ENCODE data around the gene SEC14L5.
"Not testable (repeated sequence)": the region's sequence is repeated elsewhere in the genome, so short reads cannot be mapped to it uniquely, and the experiment has no call there.

SEC14L5 gene

DNA sequence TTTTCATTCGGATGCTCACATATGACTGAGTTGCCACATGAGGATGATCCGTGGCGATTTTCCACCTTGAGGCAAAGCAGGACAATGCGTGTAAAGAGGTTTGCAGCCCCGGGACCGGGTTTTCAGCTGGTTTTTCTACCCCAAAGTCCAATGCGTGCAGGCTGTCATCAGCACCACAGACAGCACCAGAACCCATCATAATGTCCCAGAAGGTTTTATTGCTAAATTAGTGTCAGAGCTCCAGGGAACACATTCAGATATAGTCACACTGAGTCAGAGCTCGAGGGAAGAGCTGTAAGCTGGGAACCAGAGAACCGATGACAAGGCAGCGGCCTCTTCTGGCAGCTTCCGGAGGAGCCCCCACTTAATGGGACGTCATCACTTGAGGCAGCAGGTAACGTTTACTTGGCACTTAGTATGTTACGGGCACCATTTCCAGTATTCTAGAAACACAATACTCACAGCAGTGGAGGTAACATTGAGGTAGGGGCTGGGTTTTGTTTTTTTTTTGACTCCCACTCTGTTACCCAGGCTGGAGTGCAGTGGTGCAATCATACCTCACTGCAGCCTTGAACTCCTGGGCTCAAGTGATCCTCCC, 84.5 kb downstream of the SEC14L5 start:
- no peak for DNase-seq

DNA sequence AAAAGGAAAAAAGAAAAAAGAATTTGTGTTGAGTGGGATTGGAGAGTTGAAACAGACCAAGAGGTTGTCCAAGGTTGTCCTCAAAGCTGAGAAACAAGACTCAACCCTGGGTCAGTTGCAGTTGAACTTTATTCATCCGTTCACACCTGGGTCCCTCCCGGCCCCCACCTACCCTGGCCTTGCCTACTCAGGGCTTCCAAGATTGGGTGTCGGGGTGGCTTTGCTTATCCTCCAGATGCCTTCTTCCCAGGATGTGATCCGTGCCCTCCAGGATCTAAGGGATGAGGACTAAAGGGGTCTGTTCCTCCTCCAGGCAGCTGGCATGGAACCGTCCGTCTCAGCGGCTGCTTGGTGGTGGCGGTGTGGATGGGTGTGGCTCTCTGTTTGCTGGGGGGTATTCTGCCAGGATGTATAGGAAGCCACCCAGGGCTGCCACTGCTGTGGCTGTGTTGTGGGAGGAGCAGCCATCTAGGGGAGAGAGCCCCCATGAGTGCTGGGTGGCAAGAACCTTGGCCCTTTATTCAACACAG, 85.9 kb downstream of the SEC14L5 start:
- DNase-seq, result no peak

DNA sequence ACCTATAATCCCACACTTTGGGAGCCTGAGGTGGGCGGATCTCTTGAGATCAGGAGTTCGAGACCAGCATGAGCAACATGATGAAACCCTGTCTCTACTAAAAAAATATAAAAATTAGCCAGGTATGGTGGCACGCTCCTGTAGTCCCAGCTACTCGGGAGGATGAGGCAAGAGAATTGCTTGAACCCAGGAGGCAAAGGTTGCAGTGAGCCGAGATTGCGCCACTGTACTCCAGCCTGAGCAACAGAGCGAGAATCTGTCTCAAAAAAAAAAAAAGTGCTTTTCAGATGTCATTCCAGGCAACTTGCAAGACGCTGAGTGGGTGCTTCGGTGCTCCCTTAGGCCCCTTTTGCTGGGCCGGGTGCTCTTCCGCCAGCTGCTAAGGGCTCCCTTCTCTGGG, 86.5 kb downstream of the SEC14L5 start:
- not testable (repeated sequence) for DNase-seq

DNA sequence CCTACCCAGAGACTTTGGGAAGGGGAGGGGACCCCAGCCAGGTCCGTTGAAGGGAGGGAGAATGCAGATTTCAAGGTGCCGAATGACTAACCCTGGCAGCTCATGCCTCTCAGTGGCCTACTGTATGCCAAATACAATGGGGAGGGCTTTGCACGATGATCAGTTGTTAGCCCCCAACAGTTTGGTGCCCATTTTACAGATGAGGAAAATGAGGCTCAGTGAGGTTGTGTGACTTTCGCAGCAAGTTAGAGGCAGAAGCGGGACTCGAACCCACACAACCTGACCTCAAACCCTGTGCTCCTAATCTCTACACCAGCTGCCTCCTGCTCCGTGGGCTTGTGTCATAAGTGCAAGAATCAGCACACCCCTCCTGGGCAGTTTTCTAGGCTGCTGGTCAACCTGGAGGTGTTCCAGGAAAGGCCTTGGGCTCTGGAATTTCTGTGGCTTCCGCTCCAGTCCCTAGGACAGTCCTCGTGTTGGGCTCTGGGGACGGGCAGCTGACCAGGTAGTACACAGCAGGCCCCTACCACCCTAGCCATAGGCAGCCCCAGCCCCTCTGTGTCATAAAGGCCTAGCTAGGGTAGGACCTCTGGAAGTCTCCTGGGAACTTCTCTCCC, 87.5 kb downstream of the SEC14L5 start:
- DNase-seq, result no peak

DNA sequence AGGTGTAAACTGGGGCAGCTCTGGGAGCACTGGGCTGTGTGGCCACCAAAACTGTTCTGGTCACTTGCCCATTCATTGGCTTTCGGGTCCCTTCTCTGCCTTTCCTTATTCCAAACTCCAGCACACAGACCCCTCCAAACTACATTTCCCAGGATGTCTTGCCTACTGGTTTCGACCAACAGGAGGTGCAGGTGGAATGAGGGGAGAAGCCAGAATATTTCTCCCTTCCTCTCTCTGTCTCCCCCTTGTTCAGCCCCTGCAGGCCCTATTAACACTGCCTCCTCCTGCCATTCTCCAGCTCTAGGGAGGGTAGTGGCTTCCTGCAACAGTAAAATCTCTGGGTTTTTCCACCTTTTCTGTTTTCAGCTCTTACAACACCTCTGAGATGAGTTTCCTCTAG, 88.8 kb downstream of the SEC14L5 start:
- no peak for DNase-seq

DNA sequence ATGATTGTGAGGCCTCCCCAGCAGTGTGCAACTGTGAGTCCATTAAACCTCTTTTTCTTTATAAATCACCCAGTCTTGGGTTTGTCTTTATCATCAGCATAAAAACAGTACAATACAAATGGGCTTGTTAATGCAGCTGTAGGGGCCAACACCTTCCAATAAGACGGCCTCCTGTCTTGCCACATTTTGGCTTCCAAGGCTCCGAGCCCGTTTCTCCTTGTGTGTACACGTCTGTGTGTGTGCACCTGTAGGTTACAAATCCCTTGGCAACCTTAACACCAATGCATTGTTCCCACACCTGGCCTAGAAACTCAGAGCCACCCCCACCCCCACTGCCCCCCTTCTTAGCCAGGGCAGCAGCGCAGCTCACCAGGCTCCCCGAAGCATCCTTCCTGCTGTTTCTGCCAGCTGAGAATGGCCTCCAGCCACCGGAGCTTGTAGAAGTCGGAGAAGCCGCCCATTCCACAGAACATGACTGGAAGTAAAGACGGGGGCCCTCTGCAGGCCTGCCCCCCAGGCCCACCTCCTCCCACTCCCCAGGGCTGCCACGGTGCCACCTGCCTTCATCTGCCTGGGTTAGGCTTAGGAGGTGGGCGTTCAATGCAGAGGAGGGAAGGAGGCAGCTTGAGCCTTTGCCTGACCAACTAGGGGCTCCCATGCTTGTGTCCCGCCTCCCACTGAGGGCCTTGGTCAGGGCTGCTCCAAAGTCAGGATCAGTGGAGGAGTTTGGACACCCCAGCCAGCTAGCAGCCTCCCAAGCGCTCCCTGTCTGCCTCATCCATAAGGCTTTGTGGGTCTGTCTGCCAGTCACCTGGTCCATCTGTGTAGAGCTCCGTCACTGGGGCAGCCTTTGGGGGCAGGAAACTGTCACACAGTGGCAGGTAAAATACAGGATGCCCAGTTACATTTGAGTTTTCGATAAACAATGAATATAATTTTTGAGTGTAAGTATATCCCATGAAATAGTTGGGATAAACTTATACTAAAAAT, 97.0 kb downstream of the SEC14L5 start:
- DNase-seq, result no peak

DNA sequence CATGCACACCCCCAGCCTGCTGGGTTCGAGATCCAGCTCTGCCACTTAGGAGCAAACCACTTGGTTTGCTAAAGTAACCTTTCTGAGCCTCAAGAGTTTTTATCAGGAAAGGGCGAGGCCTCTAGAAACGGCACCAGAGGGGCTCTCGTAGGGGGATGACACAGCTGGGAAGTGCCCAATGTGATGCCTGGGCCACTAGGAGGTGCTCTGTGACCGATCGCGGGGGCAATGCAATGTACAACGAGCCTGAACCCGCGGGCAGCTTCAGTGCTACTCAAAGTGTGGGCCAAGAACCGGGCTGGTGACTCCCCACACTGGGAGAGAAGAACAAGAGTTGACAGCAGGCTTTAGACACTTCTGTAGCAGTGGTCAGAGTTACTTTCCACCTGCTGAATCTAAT, 98.2 kb downstream of the SEC14L5 start:
- DNase-seq, result no peak

DNA sequence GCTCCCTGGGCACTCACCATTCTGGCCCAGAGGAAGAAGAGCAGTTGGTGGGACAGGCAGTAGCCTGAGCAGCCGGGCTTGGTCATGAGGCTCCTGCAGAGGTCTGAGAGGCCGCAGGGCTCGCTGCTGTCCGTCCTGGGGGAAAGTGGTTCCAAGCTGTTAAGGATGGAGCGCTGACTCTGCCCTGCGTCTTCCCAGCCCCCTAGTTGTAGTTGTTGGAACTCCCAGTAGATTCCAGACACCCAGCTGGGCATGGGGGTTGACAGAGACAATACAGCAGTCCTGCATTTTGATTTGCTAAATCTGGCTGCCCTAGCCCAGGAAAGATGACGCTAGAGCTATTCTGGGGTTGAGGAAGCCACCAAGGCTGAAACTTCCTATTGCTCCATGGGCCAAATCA, 100.3 kb downstream of the SEC14L5 start:
- no peak for DNase-seq

DNA sequence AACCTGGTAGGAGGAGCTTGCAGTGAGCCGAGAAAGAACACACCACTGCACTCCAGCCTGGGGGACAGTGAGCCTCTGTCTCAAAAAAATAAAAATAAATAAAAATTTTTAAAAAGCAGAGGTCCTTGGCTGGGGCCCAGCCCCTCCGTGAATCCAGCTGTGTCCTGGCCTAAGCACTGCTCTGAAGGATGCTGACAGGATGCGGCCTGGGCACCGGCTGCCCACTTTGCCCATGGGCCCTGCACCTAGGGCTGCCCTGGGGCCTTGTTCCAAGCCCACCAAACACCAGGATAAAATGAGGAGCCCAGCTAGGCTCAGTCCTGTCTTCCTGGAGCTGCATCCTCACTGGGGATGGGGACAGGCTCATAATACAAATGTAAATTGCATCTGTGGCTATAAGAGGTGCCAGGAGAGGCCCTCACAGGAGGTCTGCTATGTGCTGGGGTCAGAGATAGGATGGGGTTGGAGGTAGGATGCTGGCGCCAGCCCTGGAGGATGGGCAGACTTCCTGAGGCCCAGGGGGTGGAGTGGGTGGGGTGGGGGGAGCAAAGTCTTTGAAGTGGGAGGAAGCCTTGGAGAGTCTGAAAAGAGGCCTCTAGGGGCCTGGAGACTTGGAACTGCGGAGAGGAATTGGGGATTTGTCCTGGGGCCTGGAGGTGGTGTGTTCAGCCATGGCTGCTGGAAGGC, 101.4 kb downstream of the SEC14L5 start:
- no peak for DNase-seq

DNA sequence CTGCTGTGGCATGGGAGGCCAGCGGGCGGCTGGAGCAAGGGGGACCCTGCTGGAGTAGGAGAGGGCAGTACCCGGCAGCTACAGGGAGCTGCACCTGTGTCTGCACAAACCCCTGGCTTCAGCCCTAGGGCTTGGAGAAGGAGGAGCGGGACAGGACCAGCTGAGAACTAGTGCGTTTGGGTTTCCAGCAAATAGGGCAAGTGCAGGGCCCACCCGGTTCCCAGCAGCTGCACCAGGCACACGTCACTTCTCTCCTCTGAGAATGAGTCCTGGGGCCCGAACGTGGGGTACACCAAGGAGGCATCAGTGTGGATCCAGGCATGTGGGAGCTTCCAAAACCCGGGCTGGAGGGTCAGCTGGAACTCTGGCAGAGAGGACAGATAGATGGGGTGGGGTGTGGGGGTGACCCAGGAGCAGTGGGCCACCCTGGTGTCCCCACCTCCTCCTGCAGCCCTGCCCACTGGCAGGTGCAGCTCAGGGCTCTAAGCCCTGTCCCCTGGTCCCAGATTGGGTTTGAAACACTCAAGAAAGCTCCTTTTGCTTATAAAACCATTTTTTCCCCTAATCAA, 102.0 kb downstream of the SEC14L5 start:
- no peak for DNase-seq

DNA sequence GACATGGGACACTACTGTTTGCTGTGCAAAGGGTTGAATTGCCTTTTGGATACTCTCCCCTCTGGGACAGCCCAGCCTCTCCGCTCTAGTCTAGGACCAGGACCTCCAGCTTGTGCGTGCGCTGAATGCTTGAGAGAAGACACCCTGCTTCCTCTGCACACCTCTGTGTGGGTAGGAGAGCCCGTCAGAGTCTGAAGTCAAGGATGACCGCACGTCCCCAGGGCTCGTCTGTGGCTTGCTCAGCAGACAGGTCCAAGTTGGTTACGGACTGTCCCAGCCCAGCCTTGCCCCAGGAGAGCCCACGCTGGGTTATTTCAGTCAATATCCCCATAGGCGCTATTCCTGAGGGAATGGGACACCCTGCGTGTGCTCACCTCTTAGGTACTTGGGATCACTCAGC, 103.9 kb downstream of the SEC14L5 start:
- DNase-seq, result no peak

DNA sequence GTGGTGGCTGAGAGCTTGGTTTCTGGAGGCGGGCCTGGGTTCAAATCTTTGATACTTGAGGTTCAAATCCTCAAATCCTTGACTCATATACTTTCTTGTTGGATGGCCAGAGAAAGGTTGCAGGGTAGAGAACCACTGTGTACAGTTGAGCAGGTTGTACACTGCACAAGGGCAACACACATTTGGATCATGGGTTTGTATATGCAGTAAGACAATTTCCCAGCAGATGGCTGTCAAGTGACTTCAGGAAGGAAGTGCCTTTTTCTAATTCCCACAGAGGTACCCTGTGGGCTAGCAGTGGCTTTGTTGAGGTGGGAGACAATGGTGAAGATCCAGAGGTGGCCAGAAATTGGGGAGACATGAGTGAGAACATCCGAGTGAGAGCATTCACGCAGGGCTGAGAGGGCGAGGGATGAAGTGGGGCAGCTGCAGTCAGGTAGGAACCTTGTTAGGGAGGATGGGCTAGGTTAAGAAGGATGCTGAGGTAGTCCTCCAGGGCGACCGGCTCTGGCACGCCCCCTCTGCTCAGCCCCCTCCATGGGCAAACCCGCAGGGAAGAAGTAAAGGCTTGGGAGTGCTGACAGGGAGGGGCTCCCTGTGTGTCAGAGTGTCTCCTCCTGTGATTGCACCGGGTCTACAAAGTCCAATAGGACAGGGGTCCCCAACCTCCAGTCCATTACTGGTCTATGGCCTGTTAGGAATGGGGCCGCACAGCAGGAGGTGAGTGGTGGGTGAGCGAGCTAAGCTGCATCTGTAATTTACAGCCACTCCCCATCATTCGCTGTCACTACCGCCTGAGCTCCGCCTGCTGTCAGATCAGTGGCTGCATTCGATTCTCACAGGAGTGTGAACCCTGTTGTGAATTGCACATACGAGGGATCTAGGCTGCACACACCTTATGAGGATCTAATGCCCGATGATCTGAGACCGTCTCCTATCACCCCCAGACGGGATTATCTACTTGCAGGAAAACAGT, 104.9 kb downstream of the SEC14L5 start:
- no peak for DNase-seq

DNA sequence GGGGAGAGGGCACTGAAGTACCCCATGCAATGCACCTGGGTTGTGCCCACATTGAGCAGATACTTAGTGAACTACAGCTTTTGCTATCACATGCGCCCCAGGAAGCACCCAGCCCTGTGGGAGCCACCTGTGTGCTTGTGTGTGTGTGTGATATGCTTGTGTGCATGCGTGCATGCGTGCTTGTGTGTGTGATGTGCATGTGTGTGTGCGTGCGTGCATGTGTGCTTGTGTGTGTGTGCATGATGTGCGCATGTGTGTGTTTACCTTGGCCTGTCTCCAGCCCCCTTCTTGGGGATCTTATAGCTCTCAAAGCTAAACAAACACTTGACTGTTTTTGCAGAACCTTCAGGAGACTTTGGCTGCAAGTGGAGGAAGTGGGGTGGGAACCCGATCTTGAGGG, 106.8 kb downstream of the SEC14L5 start:
- no peak for DNase-seq

DNA sequence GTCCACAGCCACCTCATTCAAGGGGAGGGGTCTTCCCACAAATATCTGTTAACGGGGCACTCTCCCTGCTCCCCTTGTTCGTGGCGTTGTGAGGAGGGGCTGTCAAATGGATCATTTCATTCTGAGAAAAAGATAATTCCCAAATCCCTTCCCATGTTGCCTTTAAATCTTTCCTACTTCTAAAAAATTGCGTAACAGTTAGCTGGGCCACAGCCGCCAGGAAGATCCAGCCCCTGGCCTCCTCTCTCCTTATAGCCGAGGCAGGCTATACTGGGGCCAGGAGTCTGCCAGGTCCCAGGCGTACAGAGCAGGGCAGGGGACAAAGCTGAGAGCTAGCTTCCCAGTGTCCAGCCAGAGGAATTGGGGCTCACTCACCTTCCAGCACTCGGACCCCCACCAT, 107.2 kb downstream of the SEC14L5 start:
- DNase-seq, result no peak

DNA sequence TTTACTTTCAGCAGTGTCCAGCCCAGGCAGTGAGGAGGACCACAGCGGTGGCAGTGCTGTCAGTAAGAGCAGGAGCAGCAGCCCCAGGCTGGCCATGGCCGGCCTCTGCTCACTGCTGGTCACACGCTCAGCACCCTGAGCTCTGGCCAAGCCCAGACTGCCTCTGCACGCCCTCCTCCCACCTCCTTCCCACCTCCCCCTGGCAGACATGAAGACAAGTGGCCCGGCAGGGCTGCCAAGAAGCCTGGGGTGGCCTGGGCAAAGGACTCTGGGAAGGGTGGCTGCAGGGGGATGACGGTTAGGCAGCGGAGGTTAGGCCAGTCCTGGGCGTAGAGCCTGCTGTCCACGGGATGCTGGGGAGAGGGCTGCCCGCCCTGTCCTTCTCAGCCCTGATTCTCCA, 107.7 kb downstream of the SEC14L5 start, which contains the start of gene C16orf89:
Gene C16orf89, minus strand, starts transcription at position 144 of the 400 bp plus-strand sequence. Its CDS starts 48 bp downstream, at position 96.
- DNase-seq, result no peak

DNA sequence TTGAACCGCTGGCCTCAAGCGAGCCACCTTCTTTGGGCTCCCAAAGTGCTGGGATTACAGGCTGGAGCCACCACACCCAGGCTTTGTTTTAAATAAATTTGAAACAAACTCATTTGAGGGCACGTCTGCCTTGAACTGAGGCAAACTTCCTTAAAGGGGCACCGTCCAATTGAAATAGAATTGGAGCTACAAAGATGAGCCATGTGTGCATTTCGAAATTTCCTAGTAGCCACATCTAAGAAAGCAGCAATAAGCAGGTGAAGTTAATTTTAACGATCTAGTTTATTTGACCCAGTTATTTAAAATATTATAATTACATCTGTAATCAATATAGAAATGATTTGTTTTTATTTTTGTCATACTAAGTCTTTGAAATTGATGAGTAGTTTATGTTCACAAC, 108.4 kb downstream of the SEC14L5 start:
- no peak for DNase-seq
